PC-9 (cell line): Measurements from ENCODE around the gene FLNB. TPM values are rescaled to one million over a fixed set of nuclear protein-coding genes. Genes with fewer than 3 reads are reported as not detected.

Experiments
- BruUV-seq: library from RNA; stranded (reverse); fragments of 400-500 nt; replicated peaks from 2 replicates; lab custom pipeline; 2021; lab: Mats Ljungman, UMichigan
- CTCF ChIA-PET: fragments of 300-600 bp; sonication (Branson Sonifier 250); formaldehyde crosslinking; loops from one replicate; lab custom pipeline; 2022; ENCODE audit warnings: antibody characterized with exemption; lab: Charles Lee
- POLR2A ChIA-PET: fragments of 300-600 bp; sonication (Branson Sonifier 250); formaldehyde crosslinking; loops from one replicate; lab custom pipeline; 2022; ENCODE audit warnings: antibody characterized with exemption; ENCODE audit not compliant: unreplicated experiment; lab: Charles Lee
- DNase-seq, 2 experiments: peaks; one replicate each; pipeline versions ENCODE4 v3.0.0 to v3.0.0-alpha.2; 2015 to 2022; ENCODE audit warnings: mixed read lengths in 1 of 2
- H2AFZ ChIP-seq: fragments of 200-600 bp; sonication (generic); 2 replicates; pipeline ENCODE4 v1.8.1; 2017; ENCODE audit warnings: antibody characterized with exemption
- H3F3A ChIP-seq: fragments of 200-600 bp; sonication (generic); 2 replicates; pipeline ENCODE4 v1.8.1; 2017; ENCODE audit warnings: antibody characterized with exemption, mild to moderate bottlenecking, low read depth; ENCODE audit not compliant: insufficient read depth
- H3K27ac ChIP-seq: fragments of 200-600 bp; sonication (generic); 2 replicates; pipeline ENCODE4 v1.6.1; 2016; ENCODE audit warnings: mixed run types
- H3K27me3 ChIP-seq: fragments of 200-600 bp; sonication (generic); 2 replicates; pipeline ENCODE4 v1.6.1; 2016; ENCODE audit warnings: low read depth, mixed run types; ENCODE audit not compliant: insufficient read depth
- H3K36me3 ChIP-seq: fragments of 200-600 bp; sonication (generic); 2 replicates; pipeline ENCODE4 v1.6.1; 2016; ENCODE audit warnings: low read depth, mixed run types
- H3K4me1 ChIP-seq: fragments of 200-600 bp; sonication (generic); replicated peaks from 2 replicates; pipeline ENCODE4 v1.6.1; 2016; ENCODE audit warnings: mixed run types; ENCODE audit not compliant: insufficient read depth
- H3K4me2 ChIP-seq: fragments of 200-600 bp; sonication (generic); 2 replicates; pipeline ENCODE4 v1.6.1; 2017; ENCODE audit warnings: mixed run types
- H3K4me3 ChIP-seq: fragments of 200-600 bp; sonication (generic); 2 replicates; pipeline ENCODE4 v1.6.1; 2016; ENCODE audit warnings: mixed run types
- H3K79me2 ChIP-seq: fragments of 200-600 bp; sonication (generic); 2 replicates; pipeline ENCODE4 v1.6.1; 2017; ENCODE audit warnings: low read depth, mixed run types
- H3K9me2 ChIP-seq: fragments of 200-600 bp; sonication (generic); 2 replicates; pipeline ENCODE4 v1.8.1; 2017; ENCODE audit warnings: mild to moderate bottlenecking; ENCODE audit not compliant: insufficient read depth
- H3K9me3 ChIP-seq: fragments of 200-600 bp; sonication (generic); 2 replicates; pipeline ENCODE4 v1.8.1; 2016; ENCODE audit warnings: low read depth; ENCODE audit not compliant: insufficient read depth
- H4K20me1 ChIP-seq: fragments of 200-600 bp; sonication (generic); 2 replicates; pipeline ENCODE4 v1.8.1; 2017; ENCODE audit not compliant: insufficient read depth
- EZH2 ChIP-seq: fragments of 200-600 bp; sonication (generic); IDR thresholded peaks from 2 replicates; pipeline ENCODE4 v1.8.0; 2017; ENCODE audit warnings: antibody characterized with exemption, low read depth
- intact Hi-C: fragments of 100-400 bp; cut with micrococcal nuclease; formaldehyde crosslinking; loops from one replicate; pipeline ENCODE4 v1.10.0; 2022; ENCODE audit not compliant: unreplicated experiment
- total RNA-seq: library from RNA; stranded (reverse); gene quantifications from 2 replicates; pipeline ENCODE4 v1.2.3, GENCODE V29; 2021
- TF ChIP-seq, protein P1 (sequence below): fragments of 200-600 bp; sonication (generic); conservative IDR thresholded peaks from 2 replicates; pipeline ENCODE4 v1.6.1; 2017; ENCODE audit warnings: mixed run types, antibody characterized with exemption, mild to moderate bottlenecking, moderate library complexity

FLNB gene
- total RNA-seq, 1 experiment from 2014 or later = 349 TPM

DNA sequence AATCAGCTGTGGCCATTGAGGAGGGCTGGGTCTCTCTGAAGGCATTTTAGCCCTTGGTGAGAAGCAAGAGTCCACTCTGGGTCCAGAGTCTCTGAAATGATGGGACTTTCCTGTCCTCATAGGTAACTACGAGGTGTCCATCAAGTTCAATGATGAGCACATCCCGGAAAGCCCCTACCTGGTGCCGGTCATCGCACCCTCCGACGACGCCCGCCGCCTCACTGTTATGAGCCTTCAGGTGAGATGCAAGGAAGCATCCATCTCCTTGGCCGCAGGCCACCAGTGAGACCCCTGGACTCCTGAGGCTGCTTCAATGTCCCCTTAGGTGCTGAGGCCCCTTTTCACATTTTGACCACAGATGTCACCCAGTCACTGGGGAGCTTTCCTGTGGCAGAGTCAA lies 147.6 kb downstream of the FLNB start:
- CTCF ChIA-PET = no interaction called here
- peaks cover 8% of the 10 kb centered on the region for H3K4me1 ChIP-seq
- no peak overlapping the region for H2AFZ ChIP-seq
- no peaks in the 10 kb centered on the region for H3K27me3 ChIP-seq
- no peak overlapping the region for H3K4me2 ChIP-seq
- H3F3A ChIP-seq = peaks cover 23% of the 10 kb centered on the region; the same call in 1 of the 2 replicates
- POLR2A ChIA-PET = no interaction called here
- peaks cover 49% of the 10 kb centered on the region for H3K36me3 ChIP-seq
- no peaks in the 10 kb centered on the region; the same call in 1 of the 2 replicates for H4K20me1 ChIP-seq
- no peak overlapping the region for H3K27ac ChIP-seq
- TF ChIP-seq, protein P1, sequence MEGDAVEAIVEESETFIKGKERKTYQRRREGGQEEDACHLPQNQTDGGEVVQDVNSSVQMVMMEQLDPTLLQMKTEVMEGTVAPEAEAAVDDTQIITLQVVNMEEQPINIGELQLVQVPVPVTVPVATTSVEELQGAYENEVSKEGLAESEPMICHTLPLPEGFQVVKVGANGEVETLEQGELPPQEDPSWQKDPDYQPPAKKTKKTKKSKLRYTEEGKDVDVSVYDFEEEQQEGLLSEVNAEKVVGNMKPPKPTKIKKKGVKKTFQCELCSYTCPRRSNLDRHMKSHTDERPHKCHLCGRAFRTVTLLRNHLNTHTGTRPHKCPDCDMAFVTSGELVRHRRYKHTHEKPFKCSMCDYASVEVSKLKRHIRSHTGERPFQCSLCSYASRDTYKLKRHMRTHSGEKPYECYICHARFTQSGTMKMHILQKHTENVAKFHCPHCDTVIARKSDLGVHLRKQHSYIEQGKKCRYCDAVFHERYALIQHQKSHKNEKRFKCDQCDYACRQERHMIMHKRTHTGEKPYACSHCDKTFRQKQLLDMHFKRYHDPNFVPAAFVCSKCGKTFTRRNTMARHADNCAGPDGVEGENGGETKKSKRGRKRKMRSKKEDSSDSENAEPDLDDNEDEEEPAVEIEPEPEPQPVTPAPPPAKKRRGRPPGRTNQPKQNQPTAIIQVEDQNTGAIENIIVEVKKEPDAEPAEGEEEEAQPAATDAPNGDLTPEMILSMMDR = no peak
- no peak for TF ChIP-seq EZH2
- H3K9me3 ChIP-seq = no peaks in the 10 kb centered on the region
- no peak for DNase-seq
- no TSS peak for BruUV-seq
- no peaks in the 10 kb centered on the region for H3K9me2 ChIP-seq
- intact Hi-C loops = no loop called here
- H3K4me3 ChIP-seq = no peak overlapping the region
- no peaks in the 10 kb centered on the region for H3K79me2 ChIP-seq

DNA sequence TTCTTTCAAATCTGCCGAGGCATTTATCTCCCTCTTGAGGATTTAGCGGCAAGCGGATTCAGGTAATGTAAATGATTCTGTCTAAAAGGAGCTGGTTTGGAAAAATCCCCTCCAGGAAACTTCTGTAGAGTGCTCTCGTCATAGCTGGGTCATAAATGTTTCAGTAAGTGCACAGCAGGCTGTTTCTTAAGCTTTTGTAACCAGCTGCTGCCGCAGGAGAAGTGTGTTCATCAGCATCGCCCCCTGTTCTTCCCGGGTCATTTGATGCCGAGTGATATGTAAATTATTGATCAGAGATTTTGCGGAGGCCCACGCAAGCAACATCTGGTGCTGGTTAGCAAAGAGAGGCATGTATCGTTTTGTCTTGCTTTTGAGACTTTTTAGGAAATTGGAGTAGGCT lies 149.5 kb downstream of the FLNB start:
- H3K36me3 ChIP-seq = peaks cover 61% of the 10 kb centered on the region
- H3K27me3 ChIP-seq = no peaks in the 10 kb centered on the region
- POLR2A ChIA-PET = no interaction called here
- no peak overlapping the region for H2AFZ ChIP-seq
- TF ChIP-seq, protein P1 = no peak
- no peak for TF ChIP-seq EZH2
- no peaks in the 10 kb centered on the region for H3K9me3 ChIP-seq
- no TSS peak for BruUV-seq
- no peak overlapping the region for H3K4me2 ChIP-seq
- intact Hi-C loops = no loop called here
- H4K20me1 ChIP-seq = no peaks in the 10 kb centered on the region; the same call in 1 of the 2 replicates
- peaks cover 32% of the 10 kb centered on the region; the same call in 1 of the 2 replicates for H3F3A ChIP-seq
- DNase-seq = no peak
- no peak overlapping the region for H3K4me3 ChIP-seq
- H3K4me1 ChIP-seq = peaks cover 21% of the 10 kb centered on the region
- H3K79me2 ChIP-seq = no peaks in the 10 kb centered on the region
- H3K9me2 ChIP-seq = no peaks in the 10 kb centered on the region
- H3K27ac ChIP-seq = no peak overlapping the region
- CTCF ChIA-PET = interaction anchor here (0.8 kb wide), 1 partner anchor 44 kb away, joined by 5 read pairs; no protein-coding TSS in a partner anchor

DNA sequence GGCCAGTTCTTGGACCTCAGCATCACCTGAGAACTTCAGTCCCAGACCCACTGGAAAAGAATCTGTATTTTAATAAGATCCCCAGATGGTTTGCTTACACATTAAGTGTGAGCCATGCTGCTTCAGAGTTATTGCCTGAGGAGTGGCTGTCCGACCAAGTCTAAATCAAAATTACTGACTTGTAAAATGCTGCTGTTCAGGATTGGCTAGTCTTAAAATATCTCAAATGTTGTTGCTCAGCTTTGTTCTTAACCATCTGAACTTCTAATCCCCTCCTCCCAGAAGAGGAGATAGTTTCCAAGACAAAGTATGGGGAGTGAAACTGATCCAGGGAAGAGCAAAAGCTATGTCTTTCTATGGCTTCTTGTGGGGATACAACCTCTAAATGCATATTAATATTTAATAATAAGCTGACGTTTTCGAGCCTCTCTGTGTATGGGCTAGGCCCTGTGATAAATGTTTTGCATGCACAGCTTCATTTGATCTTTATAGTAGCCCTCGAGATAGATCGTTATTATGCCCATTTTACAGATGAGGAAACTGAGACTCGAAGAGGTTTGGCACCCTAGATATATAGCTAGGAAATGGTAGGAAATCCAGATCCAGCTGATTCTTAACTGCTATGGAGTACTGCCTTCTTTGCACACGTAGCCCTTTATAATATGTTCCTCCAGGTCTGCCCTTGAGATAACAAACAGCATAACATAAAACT lies 150.4 kb downstream of the FLNB start:
- no peak overlapping the region for H3K27ac ChIP-seq
- peaks cover 67% of the 10 kb centered on the region for H3K36me3 ChIP-seq
- H3K4me3 ChIP-seq = no peak overlapping the region
- intact Hi-C loops = no loop called here
- DNase-seq = no peak
- no peak for TF ChIP-seq EZH2
- TF ChIP-seq, protein P1 = no peak
- no peak overlapping the region for H2AFZ ChIP-seq
- no peaks in the 10 kb centered on the region for H3K27me3 ChIP-seq
- H3K4me2 ChIP-seq = no peak overlapping the region
- peaks cover 37% of the 10 kb centered on the region; the same call in 1 of the 2 replicates for H3F3A ChIP-seq
- no peaks in the 10 kb centered on the region for H3K9me3 ChIP-seq
- POLR2A ChIA-PET = no interaction called here
- H3K4me1 ChIP-seq = peaks cover 21% of the 10 kb centered on the region
- H3K79me2 ChIP-seq = no peaks in the 10 kb centered on the region
- BruUV-seq = no TSS peak
- H3K9me2 ChIP-seq = no peaks in the 10 kb centered on the region
- H4K20me1 ChIP-seq = no peaks in the 10 kb centered on the region; the same call in 1 of the 2 replicates
- CTCF ChIA-PET = no interaction called here
